ENCODE measurements around the gene CYB561. TPM values are rescaled to one million over a fixed set of nuclear protein-coding genes. Genes with fewer than 3 reads are reported as not detected.

CYB561 gene
- total and polyA plus RNA-seq, 10 of the 15 experiments (the other 5 are each of a cell fraction or from before 2014, with no cell fraction given), result 0.52 to 6.9 (median 2.5) TPM

DNA sequence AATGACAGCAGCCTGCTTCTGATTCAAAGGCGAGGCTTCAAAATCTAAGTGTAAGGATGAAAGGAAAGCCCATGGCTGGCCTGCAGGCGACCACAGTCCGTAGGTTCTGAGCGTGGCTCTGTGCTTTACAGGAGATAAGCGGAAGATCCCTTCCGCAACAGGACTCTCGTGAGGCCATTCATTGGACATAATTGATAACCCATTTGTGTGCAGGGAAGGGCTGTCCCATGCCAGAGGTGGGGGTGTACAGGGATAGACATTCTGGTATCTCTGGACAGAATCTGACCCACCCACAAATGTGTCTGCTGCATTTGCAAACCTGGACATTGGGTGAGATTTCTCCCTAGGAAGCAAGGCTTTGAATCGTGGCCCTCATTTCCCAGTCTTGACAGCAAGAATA is 4.0 kb downstream of the CYB561 start:
- no peak for ATAC-seq
- ChIA-PET SMC1A (ENCODE audit: uncharacterized antibody, unreplicated experiment) (interaction anchor here (1.0 to 4.2 kb wide), 4 partner anchors 9 to 170 kb away, joined by 4 to 14 read pairs (median 5); no protein-coding TSS in a partner anchor), CTCF (interaction anchor here (1.0 to 7.7 kb wide), 3 partner anchors 15 to 170 kb away, joined by 3 to 43 read pairs (median 42); no protein-coding TSS in a partner anchor), POLR2A (no interaction called here), RAD21 (ENCODE audit: unreplicated experiment) (interaction anchor here (1.0 to 3.3 kb wide), 3 partner anchors 37 to 170 kb away, joined by 4 to 19 read pairs (median 9); no protein-coding TSS in a partner anchor)
- no peak overlapping the region for H3K4me3 ChIP-seq
- no peaks in the 10 kb centered on the region for H3K79me2 ChIP-seq (ENCODE audit: control insufficient read depth, insufficient read depth, low read length)
- no peaks in the 10 kb centered on the region for H3K9me3 ChIP-seq (replicated peaks; ENCODE audit: control insufficient read depth, insufficient read depth, low read length)
- H3K4me2 ChIP-seq (ENCODE audit: control insufficient read depth, insufficient read depth), result no peak overlapping the region
- peaks cover 11% of the 10 kb centered on the region for H3K4me1 ChIP-seq (ENCODE audit: control insufficient read depth, insufficient read depth, low read length)
- H3K27me3 ChIP-seq (replicated peaks in 1 of 2; ENCODE audit: control insufficient read depth in 2 of 2, insufficient read depth in 2 of 2, low read length in 1 of 2), result no peaks in the 10 kb centered on the region
- WGBS (ENCODE audit: insufficient coverage, insufficient replicate concordance, low lambda C conversion rate, missing lambda C conversion rate), result 85% methylated on average over 8 of the region's 8 CpGs
- H4K20me1 ChIP-seq (ENCODE audit: control insufficient read depth, insufficient read depth), result no peaks in the 10 kb centered on the region
- no peak for DNase-seq (ENCODE audit: low read depth, low spot score)
- no peak overlapping the region for H3K27ac ChIP-seq (ENCODE audit: control insufficient read depth, insufficient read depth)
- no peaks in the 10 kb centered on the region for H3K36me3 ChIP-seq (ENCODE audit: control insufficient read depth in 2 of 2, insufficient read depth in 2 of 2, low read length in 1 of 2)
- in situ Hi-C loops (cut with MboI), result loop anchor here (25.0 kb wide), 1 partner anchor 395 kb away; the partner anchor contains the start of genes FTSJ3, PSMC5 and SMARCD2
- BruUV-seq (replicated peaks), result no TSS peak
- FAIRE-seq, result no peak
- no peak overlapping the region for H3K9ac ChIP-seq (ENCODE audit: control insufficient read depth, insufficient read depth, low read length)
- intact Hi-C loops (cut with micrococcal nuclease; ENCODE audit: unreplicated experiment), result loop anchor here (5.0 kb wide), 1 partner anchor 35 kb away; the partner anchor contains the start of gene ACE
- H2AFZ ChIP-seq (ENCODE audit: control insufficient read depth, low read depth, low read length), result no peak overlapping the region
- TF ChIP-seq, protein P1, sequence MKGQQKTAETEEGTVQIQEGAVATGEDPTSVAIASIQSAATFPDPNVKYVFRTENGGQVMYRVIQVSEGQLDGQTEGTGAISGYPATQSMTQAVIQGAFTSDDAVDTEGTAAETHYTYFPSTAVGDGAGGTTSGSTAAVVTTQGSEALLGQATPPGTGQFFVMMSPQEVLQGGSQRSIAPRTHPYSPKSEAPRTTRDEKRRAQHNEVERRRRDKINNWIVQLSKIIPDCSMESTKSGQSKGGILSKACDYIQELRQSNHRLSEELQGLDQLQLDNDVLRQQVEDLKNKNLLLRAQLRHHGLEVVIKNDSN (IDR thresholded peaks at IDR 0.05; ENCODE audit: borderline replicate concordance, extremely low read length, insufficient read depth, low read depth, low read length), result no peak
- TF ChIP-seq RB1 (IDR thresholded peaks at IDR 0.05; ENCODE audit: borderline replicate concordance) (no peak), NFYB (IDR thresholded peaks at IDR 0.05; ENCODE audit: insufficient read depth, low read depth, low read length) (no peak), BHLHE40 (IDR thresholded peaks at IDR 0.05; ENCODE audit: borderline replicate concordance in 1 of 2, low read depth in 2 of 2, low read length in 1 of 2) (no peak), ZNF217 (IDR thresholded peaks at IDR 0.05) (no peak), HDGF (IDR thresholded peaks at IDR 0.05) (no peak), MEF2A (IDR thresholded peaks at IDR 0.05; ENCODE audit: insufficient read depth, low read depth, low read length) (no peak), TAF1 (IDR thresholded peaks at IDR 0.05; ENCODE audit: borderline replicate concordance, low read depth, low read length) (no peak), BRCA1 (IDR thresholded peaks at IDR 0.05; ENCODE audit: low read depth, low read length) (no peak), CBX5 (IDR thresholded peaks at IDR 0.05; ENCODE audit: low read depth) (no peak)
- TF ChIP-seq, protein P2, sequence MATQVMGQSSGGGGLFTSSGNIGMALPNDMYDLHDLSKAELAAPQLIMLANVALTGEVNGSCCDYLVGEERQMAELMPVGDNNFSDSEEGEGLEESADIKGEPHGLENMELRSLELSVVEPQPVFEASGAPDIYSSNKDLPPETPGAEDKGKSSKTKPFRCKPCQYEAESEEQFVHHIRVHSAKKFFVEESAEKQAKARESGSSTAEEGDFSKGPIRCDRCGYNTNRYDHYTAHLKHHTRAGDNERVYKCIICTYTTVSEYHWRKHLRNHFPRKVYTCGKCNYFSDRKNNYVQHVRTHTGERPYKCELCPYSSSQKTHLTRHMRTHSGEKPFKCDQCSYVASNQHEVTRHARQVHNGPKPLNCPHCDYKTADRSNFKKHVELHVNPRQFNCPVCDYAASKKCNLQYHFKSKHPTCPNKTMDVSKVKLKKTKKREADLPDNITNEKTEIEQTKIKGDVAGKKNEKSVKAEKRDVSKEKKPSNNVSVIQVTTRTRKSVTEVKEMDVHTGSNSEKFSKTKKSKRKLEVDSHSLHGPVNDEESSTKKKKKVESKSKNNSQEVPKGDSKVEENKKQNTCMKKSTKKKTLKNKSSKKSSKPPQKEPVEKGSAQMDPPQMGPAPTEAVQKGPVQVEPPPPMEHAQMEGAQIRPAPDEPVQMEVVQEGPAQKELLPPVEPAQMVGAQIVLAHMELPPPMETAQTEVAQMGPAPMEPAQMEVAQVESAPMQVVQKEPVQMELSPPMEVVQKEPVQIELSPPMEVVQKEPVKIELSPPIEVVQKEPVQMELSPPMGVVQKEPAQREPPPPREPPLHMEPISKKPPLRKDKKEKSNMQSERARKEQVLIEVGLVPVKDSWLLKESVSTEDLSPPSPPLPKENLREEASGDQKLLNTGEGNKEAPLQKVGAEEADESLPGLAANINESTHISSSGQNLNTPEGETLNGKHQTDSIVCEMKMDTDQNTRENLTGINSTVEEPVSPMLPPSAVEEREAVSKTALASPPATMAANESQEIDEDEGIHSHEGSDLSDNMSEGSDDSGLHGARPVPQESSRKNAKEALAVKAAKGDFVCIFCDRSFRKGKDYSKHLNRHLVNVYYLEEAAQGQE (IDR thresholded peaks at IDR 0.05; ENCODE audit: low read depth, low read length), result no peak
- TF ChIP-seq, protein P3, sequence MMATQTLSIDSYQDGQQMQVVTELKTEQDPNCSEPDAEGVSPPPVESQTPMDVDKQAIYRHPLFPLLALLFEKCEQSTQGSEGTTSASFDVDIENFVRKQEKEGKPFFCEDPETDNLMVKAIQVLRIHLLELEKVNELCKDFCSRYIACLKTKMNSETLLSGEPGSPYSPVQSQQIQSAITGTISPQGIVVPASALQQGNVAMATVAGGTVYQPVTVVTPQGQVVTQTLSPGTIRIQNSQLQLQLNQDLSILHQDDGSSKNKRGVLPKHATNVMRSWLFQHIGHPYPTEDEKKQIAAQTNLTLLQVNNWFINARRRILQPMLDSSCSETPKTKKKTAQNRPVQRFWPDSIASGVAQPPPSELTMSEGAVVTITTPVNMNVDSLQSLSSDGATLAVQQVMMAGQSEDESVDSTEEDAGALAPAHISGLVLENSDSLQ (IDR thresholded peaks at IDR 0.05), result no peak
- TF ChIP-seq, protein P4, sequence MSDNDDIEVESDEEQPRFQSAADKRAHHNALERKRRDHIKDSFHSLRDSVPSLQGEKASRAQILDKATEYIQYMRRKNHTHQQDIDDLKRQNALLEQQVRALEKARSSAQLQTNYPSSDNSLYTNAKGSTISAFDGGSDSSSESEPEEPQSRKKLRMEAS (IDR thresholded peaks at IDR 0.05; ENCODE audit: low read depth, low read length), result no peak
- TF ChIP-seq, protein P5, sequence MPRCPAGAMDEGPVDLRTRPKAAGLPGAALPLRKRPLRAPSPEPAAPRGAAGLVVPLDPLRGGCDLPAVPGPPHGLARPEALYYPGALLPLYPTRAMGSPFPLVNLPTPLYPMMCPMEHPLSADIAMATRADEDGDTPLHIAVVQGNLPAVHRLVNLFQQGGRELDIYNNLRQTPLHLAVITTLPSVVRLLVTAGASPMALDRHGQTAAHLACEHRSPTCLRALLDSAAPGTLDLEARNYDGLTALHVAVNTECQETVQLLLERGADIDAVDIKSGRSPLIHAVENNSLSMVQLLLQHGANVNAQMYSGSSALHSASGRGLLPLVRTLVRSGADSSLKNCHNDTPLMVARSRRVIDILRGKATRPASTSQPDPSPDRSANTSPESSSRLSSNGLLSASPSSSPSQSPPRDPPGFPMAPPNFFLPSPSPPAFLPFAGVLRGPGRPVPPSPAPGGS (IDR thresholded peaks at IDR 0.05; ENCODE audit: borderline replicate concordance, insufficient read depth, low read depth, low read length, poor library complexity, severe bottlenecking), result no peak

All from GM12878 (cell line).